Mesendoderm (in vitro differentiated cells): Measurements from ENCODE around the gene LGALS3BP.
A peak's percentile ranks its signal among the peaks of the same experiment; 100 is the strongest.
"Not testable (repeated sequence)": the region's sequence is repeated elsewhere in the genome, so short reads cannot be mapped to it uniquely, and the experiment has no call there.

Experiments used
- DNase-seq: peaks from one replicate; pipeline ENCODE4 v3.0.0; 2013
- H2AK5ac ChIP-seq: 2 replicates; pipeline ENCODE4 v1.6.1; 2013; ENCODE audit warnings: low read length, inconsistent platforms
- H2BK120ac ChIP-seq: 2 replicates; pipeline ENCODE4 v1.6.1; 2013; ENCODE audit warnings: low read depth, mild to moderate bottlenecking, low read length, moderate library complexity, mixed read lengths
- H2BK15ac ChIP-seq: replicated peaks from 2 replicates; pipeline ENCODE4 v1.6.1; 2013; ENCODE audit warnings: low read depth, mild to moderate bottlenecking, moderate library complexity
- H2BK5ac ChIP-seq: 2 replicates; pipeline ENCODE4 v1.6.1; 2013; ENCODE audit warnings: low read length, inconsistent platforms
- H3K18ac ChIP-seq: 2 replicates; pipeline ENCODE4 v1.6.1; 2013; ENCODE audit warnings: mild to moderate bottlenecking, low read length, mixed read lengths
- H3K23ac ChIP-seq: one replicate; pipeline ENCODE4 v1.6.1; 2013; ENCODE audit warnings: low read length
- H3K27ac ChIP-seq: 2 replicates; pipeline ENCODE4 v1.5.1; 2013; ENCODE audit warnings: low read depth, mild to moderate bottlenecking, inconsistent platforms, low read length, moderate library complexity
- H3K27me3 ChIP-seq: 2 replicates; pipeline ENCODE4 v1.6.1; 2013; ENCODE audit warnings: low read length, control low read depth, mild to moderate bottlenecking, inconsistent platforms; ENCODE audit not compliant: insufficient read depth, poor library complexity
- H3K36me3 ChIP-seq: 2 replicates; pipeline ENCODE4 v1.6.1; 2013; ENCODE audit warnings: low read length, inconsistent platforms; ENCODE audit not compliant: control insufficient read depth, insufficient read depth
- H3K4ac ChIP-seq: one replicate; pipeline ENCODE4 v1.6.1; 2013; ENCODE audit warnings: low read depth, mild to moderate bottlenecking, low read length, moderate library complexity
- H3K4me1 ChIP-seq: 2 replicates; pipeline ENCODE4 v1.6.1; 2013; ENCODE audit warnings: low read depth, low read length, inconsistent platforms; ENCODE audit not compliant: control insufficient read depth
- H3K4me2 ChIP-seq: 2 replicates; pipeline ENCODE4 v1.6.1; 2013; ENCODE audit warnings: low read length
- H3K4me3 ChIP-seq: 2 replicates; pipeline ENCODE4 v1.5.1; 2013; ENCODE audit warnings: mild to moderate bottlenecking, low read length
- H3K56ac ChIP-seq: one replicate; pipeline ENCODE4 v1.6.1; 2013; ENCODE audit warnings: low read length
- H3K79me1 ChIP-seq: 2 replicates; pipeline ENCODE4 v1.6.1; 2013; ENCODE audit warnings: low read length, inconsistent platforms
- H3K79me2 ChIP-seq: 2 replicates; pipeline ENCODE4 v1.6.1; 2013; ENCODE audit warnings: mild to moderate bottlenecking, low read length; ENCODE audit not compliant: control insufficient read depth, insufficient read depth
- H3K9ac ChIP-seq: 2 replicates; pipeline ENCODE4 v1.6.1; 2013; ENCODE audit warnings: low read length, inconsistent platforms
- H4K5ac ChIP-seq: one replicate; pipeline ENCODE4 v1.6.1; 2013; ENCODE audit warnings: low read length
- H4K8ac ChIP-seq: one replicate; pipeline ENCODE4 v1.6.1; 2013; ENCODE audit warnings: low read depth, mild to moderate bottlenecking, control low read depth, low read length, moderate library complexity
- WGBS: extraction: QIAGEN DNeasy Blood & Tissue Kit; methylation state at CpG from one replicate; pipeline ENCODE4 v1.1.7; 2013; ENCODE audit warnings: low lambda C conversion rate, missing lambda C conversion rate; ENCODE audit not compliant: insufficient coverage; ENCODE audit errors: extremely low coverage; 5-methylcytosine and 5-hydroxymethylcytosine counted together

Gene LGALS3BP

DNA sequence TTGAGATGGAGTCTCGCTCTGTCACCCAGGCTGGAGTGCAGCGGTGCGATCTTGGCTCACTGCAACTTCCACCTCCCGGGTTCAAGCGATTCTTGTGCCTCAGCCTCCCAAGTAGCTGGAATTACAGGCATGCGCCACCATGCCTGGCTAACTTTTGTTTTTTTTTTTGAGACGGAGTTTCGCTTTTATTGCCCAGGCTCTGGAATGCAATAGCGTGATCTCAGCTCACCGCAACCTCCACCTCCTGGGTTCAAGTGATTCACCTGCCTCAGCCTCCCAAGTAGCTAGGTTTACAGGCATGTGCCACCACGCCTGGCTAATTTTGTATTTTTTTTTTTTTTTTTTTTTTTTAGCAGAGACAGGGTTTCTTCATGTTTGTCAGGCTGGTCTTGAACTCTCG, 34.3 kb downstream of the LGALS3BP start:
- not testable (repeated sequence) for H3K36me3 ChIP-seq, H2BK120ac ChIP-seq, H2AK5ac ChIP-seq, DNase-seq, H4K5ac ChIP-seq, H3K4me1 ChIP-seq, H3K9ac ChIP-seq, H3K4me3 ChIP-seq, H3K79me2 ChIP-seq, H2BK15ac ChIP-seq, H3K27ac ChIP-seq, H3K79me1 ChIP-seq, H3K4ac ChIP-seq, H3K23ac ChIP-seq, H3K18ac ChIP-seq, H3K56ac ChIP-seq, H4K8ac ChIP-seq, H3K4me2 ChIP-seq, H2BK5ac ChIP-seq, H3K27me3 ChIP-seq
- WGBS = no CpG with 5 or more reads among the region's 12 CpGs

GRCh38 chr17:78944956-78945355, 34.8 kb downstream of the LGALS3BP start:
- H3K36me3 ChIP-seq = no peaks in the 10 kb centered on the region
- DNase-seq = no peak
- H3K4ac ChIP-seq = no peak overlapping the region
- no peaks in the 10 kb centered on the region for H3K79me2 ChIP-seq
- H3K4me3 ChIP-seq = no peak overlapping the region
- H4K8ac ChIP-seq = no peak overlapping the region
- H2BK5ac ChIP-seq = no peak overlapping the region
- H3K27ac ChIP-seq = no peak overlapping the region
- no peak overlapping the region for H2BK15ac ChIP-seq
- WGBS = no CpG with 5 or more reads among the region's 10 CpGs
- no peaks in the 10 kb centered on the region for H3K79me1 ChIP-seq
- H3K4me1 ChIP-seq = no peaks in the 10 kb centered on the region
- H3K27me3 ChIP-seq = no peaks in the 10 kb centered on the region
- H2BK120ac ChIP-seq = no peak overlapping the region
- no peak overlapping the region for H3K56ac ChIP-seq
- no peak overlapping the region for H3K23ac ChIP-seq
- no peak overlapping the region for H2AK5ac ChIP-seq
- no peak overlapping the region for H3K4me2 ChIP-seq
- no peak overlapping the region for H3K18ac ChIP-seq
- H3K9ac ChIP-seq = no peak overlapping the region
- H4K5ac ChIP-seq = no peak overlapping the region

DNA sequence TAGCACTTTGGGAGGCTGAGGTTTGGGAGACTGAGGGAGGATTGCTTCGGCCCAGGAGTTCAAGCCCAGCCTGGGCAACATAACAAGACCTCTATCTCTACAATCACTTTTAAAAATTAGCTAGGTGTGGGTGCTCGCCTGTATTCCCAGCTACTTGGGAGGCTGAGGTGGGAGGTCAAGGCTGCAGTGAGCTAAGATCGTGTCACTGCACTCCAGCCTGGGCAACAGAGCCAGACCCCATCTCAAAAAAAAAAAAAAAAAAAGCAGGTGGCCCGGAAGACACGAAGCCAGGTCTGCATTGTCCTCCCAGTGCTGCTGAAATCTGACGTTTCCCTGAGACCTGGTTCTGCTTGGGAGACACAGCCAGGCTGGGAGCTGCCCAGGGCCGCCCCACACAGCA, 35.7 kb downstream of the LGALS3BP start:
- H3K36me3 ChIP-seq = no peaks in the 10 kb centered on the region
- no peak for DNase-seq
- WGBS = no CpG with 5 or more reads among the region's 7 CpGs
- H3K9ac ChIP-seq = no peak overlapping the region
- H4K5ac ChIP-seq = no peak overlapping the region
- no peak overlapping the region for H3K4ac ChIP-seq
- no peak overlapping the region for H3K27ac ChIP-seq
- no peak overlapping the region for H2BK15ac ChIP-seq
- H2BK5ac ChIP-seq = no peak overlapping the region
- no peak overlapping the region for H3K4me2 ChIP-seq
- H3K4me3 ChIP-seq = no peak overlapping the region
- H3K79me2 ChIP-seq = no peaks in the 10 kb centered on the region
- no peaks in the 10 kb centered on the region for H3K4me1 ChIP-seq
- H3K27me3 ChIP-seq = no peaks in the 10 kb centered on the region
- H3K18ac ChIP-seq = no peak overlapping the region
- no peak overlapping the region for H4K8ac ChIP-seq
- no peak overlapping the region for H2AK5ac ChIP-seq
- H3K56ac ChIP-seq = no peak overlapping the region
- no peak overlapping the region for H3K23ac ChIP-seq
- H2BK120ac ChIP-seq = no peak overlapping the region
- H3K79me1 ChIP-seq = no peaks in the 10 kb centered on the region

- no CpG with 5 or more reads among the region's 6 CpGs for WGBS
Observed at GRCh38 chr17:78940708-78941107, 39.0 kb downstream of the LGALS3BP start.

GRCh38 chr17:78940258-78940657, 39.5 kb downstream of the LGALS3BP start:
- no peak overlapping the region for H3K9ac ChIP-seq
- no peak overlapping the region for H3K4ac ChIP-seq
- H3K18ac ChIP-seq = no peak overlapping the region
- H3K4me1 ChIP-seq = no peaks in the 10 kb centered on the region
- no peak overlapping the region for H2BK5ac ChIP-seq
- H4K5ac ChIP-seq = no peak overlapping the region
- no peak overlapping the region for H2BK15ac ChIP-seq
- no peak overlapping the region for H2AK5ac ChIP-seq
- no peaks in the 10 kb centered on the region for H3K27me3 ChIP-seq
- no CpG with 5 or more reads among the region's 5 CpGs for WGBS
- no peaks in the 10 kb centered on the region for H3K79me2 ChIP-seq
- H3K4me2 ChIP-seq = no peak overlapping the region
- no peak overlapping the region for H3K56ac ChIP-seq
- H4K8ac ChIP-seq = no peak overlapping the region
- no peak overlapping the region for H3K27ac ChIP-seq
- H3K79me1 ChIP-seq = no peaks in the 10 kb centered on the region
- no peak overlapping the region for H3K4me3 ChIP-seq
- DNase-seq = no peak
- no peak overlapping the region for H2BK120ac ChIP-seq
- H3K36me3 ChIP-seq = no peaks in the 10 kb centered on the region
- no peak overlapping the region for H3K23ac ChIP-seq

More at GRCh38 chr17:78940708-78941107, 39.0 kb downstream of the LGALS3BP start:
- Histone ChIP-seq H4K5ac (no peak overlapping the region), H3K4me2 (no peak overlapping the region), H3K27ac (no peak overlapping the region), H3K4ac (no peak overlapping the region), H3K27me3 (no peaks in the 10 kb centered on the region), H3K36me3 (no peaks in the 10 kb centered on the region), H3K4me1 (no peaks in the 10 kb centered on the region), H3K79me1 (no peaks in the 10 kb centered on the region), H3K4me3 (no peak overlapping the region), H3K56ac (no peak overlapping the region), H3K18ac (no peak overlapping the region), H3K23ac (no peak overlapping the region), H2AK5ac (no peak overlapping the region), H4K8ac (no peak overlapping the region), H3K79me2 (no peaks in the 10 kb centered on the region), H3K9ac (no peak overlapping the region), H2BK120ac (no peak overlapping the region), H2BK15ac (no peak overlapping the region), H2BK5ac (no peak overlapping the region)
- peak; percentile 88 for DNase-seq

DNA sequence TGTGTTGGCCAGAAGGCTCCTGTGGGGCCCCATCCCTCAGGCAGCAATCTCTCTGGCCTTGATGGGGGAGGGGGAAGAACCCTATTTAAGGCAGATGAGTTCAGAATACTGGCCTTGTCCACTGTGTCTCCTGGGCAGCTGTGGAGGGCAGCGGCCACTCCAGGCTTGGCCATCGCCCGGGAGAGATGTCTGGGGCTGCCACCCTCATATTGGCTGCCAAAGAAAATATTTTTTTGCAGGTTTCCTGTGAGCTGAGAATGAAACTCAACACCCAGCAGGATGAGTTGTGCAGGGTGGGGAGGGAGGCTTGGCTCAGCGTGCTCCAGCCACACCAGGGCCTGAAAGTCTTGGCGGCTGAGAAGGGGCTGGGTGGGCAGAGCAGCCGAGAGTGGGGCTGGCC, 40.1 kb downstream of the LGALS3BP start:
- H2AK5ac ChIP-seq = no peak overlapping the region
- no peak overlapping the region for H3K56ac ChIP-seq
- H3K18ac ChIP-seq = no peak overlapping the region
- no peaks in the 10 kb centered on the region for H3K27me3 ChIP-seq
- no peak overlapping the region for H3K4me3 ChIP-seq
- H2BK5ac ChIP-seq = no peak overlapping the region
- no peak overlapping the region for H3K23ac ChIP-seq
- no peaks in the 10 kb centered on the region for H3K79me1 ChIP-seq
- no peak overlapping the region for H3K4ac ChIP-seq
- H3K27ac ChIP-seq = no peak overlapping the region
- no peak overlapping the region for H2BK120ac ChIP-seq
- WGBS = no CpG with 5 or more reads among the region's 6 CpGs
- no peaks in the 10 kb centered on the region for H3K36me3 ChIP-seq
- H2BK15ac ChIP-seq = no peak overlapping the region
- no peak overlapping the region for H3K4me2 ChIP-seq
- H4K5ac ChIP-seq = no peak overlapping the region
- no peak overlapping the region for H4K8ac ChIP-seq
- DNase-seq = no peak
- no peak overlapping the region for H3K9ac ChIP-seq
- H3K79me2 ChIP-seq = no peaks in the 10 kb centered on the region
- H3K4me1 ChIP-seq = no peaks in the 10 kb centered on the region
